ENCODE measurements around the gene OR2B6.

Gene OR2B6

DNA sequence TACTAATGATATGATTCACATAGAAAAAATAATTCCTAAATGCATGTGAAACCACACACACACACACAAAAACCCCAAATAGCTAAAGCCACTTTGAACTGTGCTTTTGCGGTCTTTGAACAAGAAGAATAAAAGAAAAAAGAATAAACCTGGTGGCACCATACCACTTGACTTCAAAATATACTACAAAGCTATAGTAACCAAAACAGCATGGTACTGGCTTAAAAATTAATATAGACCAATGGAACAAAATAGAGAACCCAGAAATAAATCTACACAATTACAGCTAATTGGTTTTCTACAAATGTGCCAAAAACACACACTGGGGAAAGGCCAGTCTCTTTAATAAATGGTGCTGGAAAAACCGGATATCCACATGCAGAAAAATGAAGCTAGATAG lies 13.4 kb downstream of the OR2B6 start:
- no peak overlapping the region for H3K4me3 Mint-ChIP-seq
- no peaks in the 10 kb centered on the region for H3K27me3 Mint-ChIP-seq
- no peak overlapping the region for H3K27ac Mint-ChIP-seq
- DNase-seq: no peak
- H3K36me3 Mint-ChIP-seq: no peaks in the 10 kb centered on the region
- CTCF ChIA-PET: no interaction called here
- H3K9me3 Mint-ChIP-seq: peaks cover 2% of the 10 kb centered on the region
- no peaks in the 10 kb centered on the region for H3K4me1 Mint-ChIP-seq

DNA sequence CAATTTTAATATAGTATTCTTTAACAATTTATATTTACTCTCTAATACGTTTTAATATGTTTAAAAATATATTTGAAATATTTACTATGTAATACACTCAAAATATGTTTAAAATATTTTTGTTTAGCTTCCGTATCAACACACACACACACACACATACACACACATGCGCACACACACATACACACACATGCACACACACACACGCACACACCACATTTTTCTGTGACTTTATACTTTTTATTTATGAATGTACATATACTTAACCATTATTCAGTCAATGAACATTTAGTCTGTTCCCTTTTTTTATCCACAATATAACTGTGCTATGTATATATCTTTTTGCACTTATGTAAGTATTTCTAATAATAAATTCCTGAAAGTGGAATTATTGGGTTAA lies 15.7 kb downstream of the OR2B6 start:
- H3K9me3 Mint-ChIP-seq: peaks cover 2% of the 10 kb centered on the region
- H3K27ac Mint-ChIP-seq: no peak overlapping the region
- no peaks in the 10 kb centered on the region for H3K36me3 Mint-ChIP-seq
- no peak overlapping the region for H3K4me3 Mint-ChIP-seq
- DNase-seq: no peak
- no peaks in the 10 kb centered on the region for H3K4me1 Mint-ChIP-seq
- CTCF ChIA-PET: no interaction called here
- H3K27me3 Mint-ChIP-seq: peaks cover 6% of the 10 kb centered on the region

DNA sequence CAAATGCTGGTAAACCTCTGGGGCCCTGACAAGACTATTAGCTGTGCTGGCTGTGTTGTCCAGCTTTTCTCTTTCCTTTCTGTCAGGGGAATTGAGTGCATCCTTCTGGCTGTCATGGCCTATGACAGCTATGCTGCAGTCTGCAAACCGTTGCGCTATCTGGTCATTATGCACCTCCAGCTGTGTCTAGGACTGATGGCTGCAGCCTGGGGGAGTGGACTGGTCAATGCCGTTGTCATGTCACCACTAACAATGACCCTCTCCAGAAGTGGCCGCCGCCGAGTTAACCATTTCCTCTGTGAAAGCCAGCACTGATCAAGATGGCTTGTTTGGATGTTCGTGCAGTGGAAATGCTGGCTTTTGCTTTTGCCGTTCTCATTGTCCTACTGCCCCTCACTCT lies 20.3 kb downstream of the OR2B6 start:
- H3K9me3 Mint-ChIP-seq: no peaks in the 10 kb centered on the region
- no peaks in the 10 kb centered on the region for H3K4me1 Mint-ChIP-seq
- H3K36me3 Mint-ChIP-seq: no peaks in the 10 kb centered on the region
- H3K27me3 Mint-ChIP-seq: peaks cover 7% of the 10 kb centered on the region
- CTCF ChIA-PET: no interaction called here
- no peak for DNase-seq
- no peak overlapping the region for H3K27ac Mint-ChIP-seq
- no peak overlapping the region for H3K4me3 Mint-ChIP-seq

DNA sequence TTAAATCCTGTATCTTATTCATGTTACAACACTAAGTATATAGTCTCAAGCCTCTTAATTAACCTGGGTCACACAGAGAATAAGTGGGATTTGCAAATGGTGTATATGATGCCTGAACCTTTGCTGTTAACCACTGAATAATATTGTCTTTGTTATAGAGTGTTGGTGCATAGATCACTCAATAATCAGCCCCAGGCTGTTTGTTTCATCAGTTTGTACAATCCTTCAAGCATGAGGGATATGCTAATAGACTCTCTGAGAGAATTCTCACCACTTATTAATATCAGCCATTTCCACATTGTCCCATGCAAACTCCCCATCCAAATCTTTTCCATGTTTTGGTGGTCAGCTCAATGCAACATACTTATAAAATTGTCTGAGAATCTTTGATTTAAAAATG lies 21.7 kb downstream of the OR2B6 start:
- Mint-ChIP-seq H3K27me3 (peaks cover 7% of the 10 kb centered on the region), H3K9me3 (no peaks in the 10 kb centered on the region), H3K4me3 (no peak overlapping the region), H3K27ac (no peak overlapping the region), H3K4me1 (no peaks in the 10 kb centered on the region), H3K36me3 (no peaks in the 10 kb centered on the region)
- no peak for DNase-seq
- CTCF ChIA-PET: no interaction called here

DNA sequence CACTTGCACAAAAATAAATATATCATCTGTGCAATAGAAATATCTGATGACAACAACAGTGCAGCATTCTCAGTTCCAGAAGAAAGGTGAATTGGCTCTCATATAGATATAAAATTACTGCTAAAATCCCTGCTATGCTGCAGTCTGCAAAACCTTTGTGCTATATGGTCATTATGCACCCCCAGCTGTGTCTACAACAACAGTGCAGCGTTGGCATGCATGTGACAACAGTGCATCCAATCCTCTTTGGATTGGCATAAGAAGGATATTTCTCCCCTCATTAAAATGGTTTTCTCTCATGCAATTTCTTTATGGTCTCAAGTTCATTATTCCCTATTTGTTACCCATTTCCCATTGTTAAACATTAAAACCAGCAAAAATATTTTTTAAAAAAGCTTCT lies 23.1 kb downstream of the OR2B6 start:
- no peaks in the 10 kb centered on the region for H3K9me3 Mint-ChIP-seq
- no peak for DNase-seq
- H3K27me3 Mint-ChIP-seq: peaks cover 7% of the 10 kb centered on the region
- no peak overlapping the region for H3K27ac Mint-ChIP-seq
- H3K36me3 Mint-ChIP-seq: no peaks in the 10 kb centered on the region
- H3K4me1 Mint-ChIP-seq: no peaks in the 10 kb centered on the region
- H3K4me3 Mint-ChIP-seq: no peak overlapping the region
- CTCF ChIA-PET: no interaction called here

DNA sequence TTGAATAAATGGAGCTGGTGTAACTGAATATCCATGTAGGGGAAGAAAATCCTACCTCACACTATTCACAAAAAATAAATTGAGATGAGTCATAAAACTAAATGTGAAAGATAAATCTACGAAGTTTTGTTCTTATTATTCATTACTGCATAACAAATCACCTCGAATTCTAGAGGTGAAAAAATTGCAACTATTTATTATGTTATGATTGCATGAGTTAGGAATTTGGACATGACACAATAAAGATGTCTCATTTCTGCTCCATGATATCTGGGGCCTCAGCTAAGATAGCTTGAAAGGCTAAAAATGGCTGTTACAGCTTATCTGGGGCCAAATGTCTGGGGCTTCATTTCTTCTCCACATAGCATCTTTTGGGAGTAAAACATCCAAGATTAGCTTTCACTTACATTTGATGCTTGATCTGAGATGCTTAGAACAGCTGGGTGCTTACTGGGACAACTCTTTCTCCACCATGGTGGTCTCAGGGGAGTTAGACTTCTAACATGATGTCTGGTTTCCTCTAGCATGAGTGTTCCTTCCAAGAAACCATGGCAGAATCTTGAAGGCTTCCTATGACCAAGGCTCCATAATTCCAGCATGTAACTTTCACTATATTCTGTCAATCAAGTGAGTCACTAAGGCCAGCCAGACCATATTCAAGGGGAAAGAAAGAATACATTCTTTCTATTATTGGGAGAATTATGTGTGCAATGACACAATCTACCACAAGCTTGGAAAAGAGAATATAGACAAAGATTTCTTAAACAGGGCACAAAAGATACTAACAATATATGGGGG lies 30.1 kb downstream of the OR2B6 start:
- Mint-ChIP-seq H3K36me3 (no peaks in the 10 kb centered on the region), H3K27ac (no peak overlapping the region), H3K9me3 (no peaks in the 10 kb centered on the region), H3K27me3 (peaks cover 17% of the 10 kb centered on the region), H3K4me3 (no peak overlapping the region), H3K4me1 (no peaks in the 10 kb centered on the region)
- CTCF ChIA-PET: no interaction called here
- DNase-seq: no peak

DNA sequence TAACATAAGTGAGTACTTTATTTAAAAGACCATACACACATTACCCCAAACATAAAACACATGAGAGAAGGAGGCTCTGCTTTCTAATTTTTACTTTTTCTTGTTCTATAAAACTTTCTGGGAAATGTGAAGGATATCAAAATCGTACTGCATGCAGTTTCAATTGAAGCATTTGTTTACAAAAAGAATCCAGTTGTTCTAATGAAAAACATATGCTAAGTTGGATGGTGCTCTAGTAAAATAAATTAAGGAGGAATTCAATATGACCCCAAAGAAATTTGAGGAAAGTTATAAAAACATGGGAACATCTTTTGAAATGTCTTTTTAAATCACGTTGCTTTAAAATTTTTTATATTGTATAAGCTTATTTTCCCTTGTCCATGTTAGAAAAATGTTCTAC lies 37.6 kb downstream of the OR2B6 start:
- DNase-seq: no peak
- H3K9me3 Mint-ChIP-seq: no peaks in the 10 kb centered on the region
- CTCF ChIA-PET: no interaction called here
- no peaks in the 10 kb centered on the region for H3K4me1 Mint-ChIP-seq
- no peak overlapping the region for H3K4me3 Mint-ChIP-seq
- no peak overlapping the region for H3K27ac Mint-ChIP-seq
- peaks cover 33% of the 10 kb centered on the region for H3K27me3 Mint-ChIP-seq
- no peaks in the 10 kb centered on the region for H3K36me3 Mint-ChIP-seq

DNA sequence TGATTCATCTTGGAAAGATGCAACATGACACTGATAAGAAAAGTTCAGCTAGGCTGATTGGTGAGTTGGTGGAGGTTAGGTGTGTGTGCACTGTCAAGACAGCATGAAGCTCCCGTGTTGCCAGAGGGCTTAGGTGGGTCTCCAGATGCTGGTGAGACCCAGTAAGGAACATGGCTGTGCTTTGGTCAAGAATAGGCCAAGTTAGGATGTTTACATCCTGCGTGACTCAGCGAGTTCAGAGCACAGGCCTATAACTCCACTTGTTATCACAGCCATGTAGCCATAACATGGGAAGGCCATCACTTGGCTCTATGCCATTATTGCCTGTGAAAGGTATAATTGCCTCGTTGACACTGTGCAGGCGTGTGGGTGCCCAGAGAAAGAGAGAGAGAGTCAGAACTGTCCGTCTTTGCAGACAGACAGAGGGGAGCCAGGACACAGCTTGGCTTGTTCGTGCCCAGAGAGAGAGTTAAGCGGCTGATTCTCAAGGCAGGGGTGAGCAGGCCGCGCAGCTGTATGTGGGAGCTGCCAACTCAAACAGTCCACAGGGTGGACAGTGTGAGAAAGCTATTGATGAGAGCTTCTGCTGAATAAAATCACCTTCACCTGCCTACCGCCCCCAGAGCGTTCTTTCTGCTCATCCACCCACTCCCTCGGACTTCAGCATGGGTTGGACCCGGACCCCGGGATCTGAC lies 43.5 kb downstream of the OR2B6 start:
- Mint-ChIP-seq H3K4me3 (no peak overlapping the region), H3K27ac (no peak overlapping the region), H3K4me1 (no peaks in the 10 kb centered on the region), H3K27me3 (peaks cover 24% of the 10 kb centered on the region), H3K36me3 (no peaks in the 10 kb centered on the region), H3K9me3 (no peaks in the 10 kb centered on the region)
- no peak for DNase-seq
- CTCF ChIA-PET: no interaction called here

DNA sequence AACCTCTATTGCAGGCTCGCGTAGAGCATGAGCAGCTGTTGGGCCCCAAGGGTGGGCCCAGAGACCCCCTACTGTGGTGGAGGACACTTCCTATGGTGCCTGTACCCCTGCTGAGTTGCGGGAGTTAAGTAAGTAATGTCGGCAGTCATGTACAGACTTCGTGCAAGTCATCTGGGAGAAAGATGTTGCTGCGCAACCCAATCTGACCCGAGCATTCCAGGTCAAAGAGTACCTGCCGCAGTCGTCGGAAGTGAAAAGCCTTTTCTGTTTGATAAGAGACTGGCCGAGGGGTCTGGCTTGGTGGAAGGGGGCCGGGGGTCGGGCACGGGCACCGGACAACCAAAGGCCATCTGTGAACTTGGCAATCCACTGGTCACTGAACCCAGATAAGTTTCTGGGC lies 44.3 kb downstream of the OR2B6 start:
- Mint-ChIP-seq H3K4me1 (no peaks in the 10 kb centered on the region), H3K4me3 (no peak overlapping the region), H3K9me3 (no peaks in the 10 kb centered on the region), H3K27ac (no peak overlapping the region), H3K36me3 (no peaks in the 10 kb centered on the region), H3K27me3 (peaks cover 22% of the 10 kb centered on the region)
- CTCF ChIA-PET: no interaction called here
- no peak for DNase-seq

DNA sequence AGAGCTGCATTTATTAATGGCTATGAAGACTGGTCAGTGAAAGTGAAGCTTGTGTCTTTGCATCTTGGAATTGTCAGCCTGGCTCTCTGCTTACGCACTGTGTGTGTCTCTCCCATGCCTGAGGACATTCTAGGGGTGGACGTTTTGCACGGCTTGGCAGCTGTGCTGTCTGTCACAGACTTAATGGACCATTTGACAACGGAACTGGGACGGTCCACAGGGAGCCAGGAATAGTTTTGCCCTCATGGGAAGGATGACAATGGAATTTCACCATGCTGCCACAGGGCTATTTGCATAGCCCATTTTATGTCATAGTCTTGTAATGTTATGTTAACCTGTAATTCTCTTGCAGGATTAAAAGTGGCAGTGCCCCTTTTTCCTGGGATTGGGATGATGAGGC lies 44.7 kb downstream of the OR2B6 start:
- Mint-ChIP-seq H3K36me3 (no peaks in the 10 kb centered on the region), H3K27ac (no peak overlapping the region), H3K27me3 (peaks cover 18% of the 10 kb centered on the region), H3K4me3 (no peak overlapping the region), H3K4me1 (no peaks in the 10 kb centered on the region), H3K9me3 (no peaks in the 10 kb centered on the region)
- CTCF ChIA-PET: no interaction called here
- no peak for DNase-seq

DNA sequence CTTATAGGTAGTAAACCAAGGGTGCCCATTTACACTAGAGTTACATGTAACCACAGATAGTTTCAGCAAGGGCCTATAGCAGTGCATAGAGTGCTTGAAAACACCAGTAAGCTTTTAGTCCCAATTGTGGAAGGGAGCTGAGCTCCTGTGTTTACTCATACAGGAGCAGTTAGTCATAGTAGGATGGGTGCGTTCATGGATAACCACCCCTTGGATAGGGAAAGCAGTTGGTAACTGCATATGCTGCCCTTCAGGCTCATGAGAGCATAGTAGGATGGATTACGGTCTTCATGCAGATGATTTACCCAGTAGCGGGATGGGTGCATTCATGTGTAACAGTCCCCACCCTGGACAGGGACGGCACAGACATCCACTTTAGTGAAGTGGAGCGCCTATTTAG lies 45.1 kb downstream of the OR2B6 start:
- H3K36me3 Mint-ChIP-seq: no peaks in the 10 kb centered on the region
- H3K9me3 Mint-ChIP-seq: no peaks in the 10 kb centered on the region
- CTCF ChIA-PET: no interaction called here
- H3K4me3 Mint-ChIP-seq: no peak overlapping the region
- no peaks in the 10 kb centered on the region for H3K4me1 Mint-ChIP-seq
- peaks cover 17% of the 10 kb centered on the region for H3K27me3 Mint-ChIP-seq
- no peak for DNase-seq
- H3K27ac Mint-ChIP-seq: no peak overlapping the region

DNA sequence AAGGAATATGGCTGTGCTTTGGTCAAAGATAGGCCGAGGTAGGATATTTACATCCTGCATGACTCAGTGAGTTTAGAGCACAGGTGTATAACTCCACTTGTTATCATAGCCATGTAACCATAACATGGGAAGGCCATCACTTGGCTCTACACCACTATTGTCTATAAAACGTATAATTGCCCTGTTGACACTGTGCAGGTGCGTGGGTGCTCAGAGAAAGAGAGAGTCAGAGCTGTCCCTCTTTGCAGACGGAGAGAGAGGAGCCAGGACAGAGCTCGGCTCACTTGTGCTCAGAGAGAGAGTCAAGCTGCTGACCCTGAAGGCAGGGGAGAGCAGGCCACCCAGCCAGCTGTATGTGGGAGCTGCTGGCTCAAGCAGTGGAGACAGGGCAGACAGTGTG lies 46.0 kb downstream of the OR2B6 start:
- DNase-seq: no peak
- H3K36me3 Mint-ChIP-seq: no peaks in the 10 kb centered on the region
- no peak overlapping the region for H3K27ac Mint-ChIP-seq
- H3K4me3 Mint-ChIP-seq: no peak overlapping the region
- CTCF ChIA-PET: no interaction called here
- H3K4me1 Mint-ChIP-seq: no peaks in the 10 kb centered on the region
- H3K9me3 Mint-ChIP-seq: no peaks in the 10 kb centered on the region
- peaks cover 12% of the 10 kb centered on the region for H3K27me3 Mint-ChIP-seq

DNA sequence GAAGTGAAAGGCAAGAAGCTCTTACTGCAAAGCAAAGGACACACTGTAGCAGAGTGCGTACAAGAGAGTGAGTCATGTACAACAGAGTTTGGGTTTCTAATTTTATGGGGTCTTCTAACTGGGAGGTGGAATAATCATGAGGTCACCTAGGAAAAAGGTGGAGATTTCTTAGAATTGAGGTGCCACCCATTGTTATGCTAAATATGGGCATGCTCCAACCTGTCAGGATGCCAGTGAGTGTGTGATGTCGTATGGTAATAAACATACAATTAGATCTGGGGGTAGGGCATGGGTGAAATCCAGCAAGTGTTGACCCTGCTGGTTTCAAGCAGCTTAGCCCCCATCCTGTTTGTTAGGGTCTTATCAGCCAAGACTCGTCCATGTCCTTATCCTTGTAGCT lies 46.6 kb downstream of the OR2B6 start:
- CTCF ChIA-PET: no interaction called here
- H3K27ac Mint-ChIP-seq: no peak overlapping the region
- no peaks in the 10 kb centered on the region for H3K9me3 Mint-ChIP-seq
- no peak overlapping the region for H3K4me3 Mint-ChIP-seq
- DNase-seq: no peak
- H3K27me3 Mint-ChIP-seq: peaks cover 9% of the 10 kb centered on the region
- H3K4me1 Mint-ChIP-seq: no peaks in the 10 kb centered on the region
- no peaks in the 10 kb centered on the region for H3K36me3 Mint-ChIP-seq

DNA sequence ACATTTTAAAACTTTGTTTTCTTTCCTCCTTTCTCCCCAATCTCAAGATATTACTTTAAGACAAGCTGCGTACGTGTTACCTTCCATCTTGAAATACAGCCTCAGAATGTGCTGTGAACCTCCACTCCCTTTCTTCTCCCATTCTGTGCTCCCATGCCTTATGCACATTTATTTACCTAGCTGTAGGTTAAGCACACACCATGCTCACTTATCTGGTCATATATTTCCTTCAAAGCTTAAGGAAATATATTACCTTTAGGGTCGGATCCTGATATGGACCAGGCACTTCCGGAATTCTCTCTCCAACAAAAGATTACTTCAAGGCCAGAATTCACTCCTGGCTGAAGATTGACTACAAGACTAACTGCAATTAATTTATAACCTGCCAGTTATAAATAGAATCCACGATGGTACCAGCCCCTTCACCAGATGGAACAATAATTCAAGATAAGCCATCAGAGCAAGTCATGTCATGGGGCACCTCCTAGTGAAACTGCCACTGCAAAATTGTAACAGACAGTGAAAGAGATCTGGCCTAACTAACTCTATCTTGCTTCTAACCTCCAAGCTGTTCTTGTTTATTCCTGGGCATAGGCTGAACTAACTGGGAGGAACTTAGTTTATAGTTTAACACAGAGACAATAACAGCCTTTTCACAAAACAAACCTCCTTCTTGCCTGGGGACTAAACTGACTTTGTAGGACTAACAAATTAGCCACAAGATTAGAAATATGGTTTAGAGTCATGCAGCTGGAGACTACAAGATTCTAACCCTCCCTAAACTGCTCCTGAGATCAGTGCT lies 47.5 kb downstream of the OR2B6 start:
- H3K27ac Mint-ChIP-seq: no peak overlapping the region
- no peak overlapping the region for H3K4me3 Mint-ChIP-seq
- DNase-seq: no peak
- CTCF ChIA-PET: no interaction called here
- no peaks in the 10 kb centered on the region for H3K9me3 Mint-ChIP-seq
- no peaks in the 10 kb centered on the region for H3K4me1 Mint-ChIP-seq
- no peaks in the 10 kb centered on the region for H3K36me3 Mint-ChIP-seq
- H3K27me3 Mint-ChIP-seq: peaks cover 9% of the 10 kb centered on the region
